ENCODE results near the gene LRCH3. TPM values are rescaled to one million over a fixed set of nuclear protein-coding genes. Genes with fewer than 3 reads are reported as not detected.

LRCH3 gene
- total RNA-seq, 2 experiments from 2014 or later, result 30.8 to 36.0 TPM

GRCh38 chr3:197794115-197794514, 3.1 kb downstream of the LRCH3 start:
- H3K36me3 Mint-ChIP-seq (ENCODE audit: low read depth), result no peaks in the 10 kb centered on the region
- DNase-seq, result no peak
- no peak overlapping the region for H3K4me3 Mint-ChIP-seq
- H3K27ac Mint-ChIP-seq, result no peak overlapping the region
- peaks cover 58% of the 10 kb centered on the region for H3K4me1 Mint-ChIP-seq (ENCODE audit: low read depth)
- no peaks in the 10 kb centered on the region for H3K9me3 Mint-ChIP-seq
- H3K27me3 Mint-ChIP-seq (ENCODE audit: low read depth), result no peaks in the 10 kb centered on the region
- CTCF ChIA-PET, result interaction anchor here (0.9 kb wide), 1 partner anchor 48 kb away, joined by 3 read pairs; no protein-coding TSS in a partner anchor
- intact Hi-C loops (cut with micrococcal nuclease), result no loop called here

GRCh38 chr3:197795200-197795599, 4.1 kb downstream of the LRCH3 start:
- peaks cover 57% of the 10 kb centered on the region for H3K4me1 Mint-ChIP-seq (ENCODE audit: low read depth)
- H3K27me3 Mint-ChIP-seq (ENCODE audit: low read depth), result no peaks in the 10 kb centered on the region
- no peaks in the 10 kb centered on the region for H3K9me3 Mint-ChIP-seq
- intact Hi-C loops (cut with micrococcal nuclease), result no loop called here
- no peaks in the 10 kb centered on the region for H3K36me3 Mint-ChIP-seq (ENCODE audit: low read depth)
- CTCF ChIA-PET, result no interaction called here
- H3K4me3 Mint-ChIP-seq, result no peak overlapping the region
- H3K27ac Mint-ChIP-seq, result no peak overlapping the region
- DNase-seq, result no peak

DNA sequence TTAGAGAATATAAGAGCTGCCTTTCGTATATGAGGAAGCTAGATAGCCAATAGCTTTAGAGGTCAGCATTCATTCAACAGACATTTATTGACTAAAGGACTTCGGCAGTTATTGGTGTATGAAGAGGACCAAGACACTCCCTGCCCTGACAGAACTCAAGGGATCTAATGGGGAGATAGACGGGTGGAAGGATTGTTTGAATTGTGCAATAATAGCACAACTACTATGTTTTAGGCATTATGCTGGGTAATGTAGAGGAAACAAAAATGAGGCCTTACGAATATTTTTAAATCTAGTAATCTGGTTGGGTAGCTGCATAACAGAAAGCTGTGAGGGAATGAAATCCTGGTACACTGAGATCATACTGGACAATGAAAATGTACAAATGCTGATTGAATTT, 5.0 kb downstream of the LRCH3 start:
- Mint-ChIP-seq H3K27me3 (ENCODE audit: low read depth) (no peaks in the 10 kb centered on the region), H3K27ac (no peak overlapping the region), H3K4me1 (ENCODE audit: low read depth) (peaks cover 61% of the 10 kb centered on the region), H3K4me3 (no peak overlapping the region), H3K36me3 (ENCODE audit: low read depth) (no peaks in the 10 kb centered on the region), H3K9me3 (no peaks in the 10 kb centered on the region)
- CTCF ChIA-PET, result interaction anchor here (0.5 kb wide), 1 partner anchor 13 kb away, joined by 3 read pairs; no protein-coding TSS in a partner anchor
- no peak for DNase-seq
- intact Hi-C loops (cut with micrococcal nuclease), result no loop called here

DNA sequence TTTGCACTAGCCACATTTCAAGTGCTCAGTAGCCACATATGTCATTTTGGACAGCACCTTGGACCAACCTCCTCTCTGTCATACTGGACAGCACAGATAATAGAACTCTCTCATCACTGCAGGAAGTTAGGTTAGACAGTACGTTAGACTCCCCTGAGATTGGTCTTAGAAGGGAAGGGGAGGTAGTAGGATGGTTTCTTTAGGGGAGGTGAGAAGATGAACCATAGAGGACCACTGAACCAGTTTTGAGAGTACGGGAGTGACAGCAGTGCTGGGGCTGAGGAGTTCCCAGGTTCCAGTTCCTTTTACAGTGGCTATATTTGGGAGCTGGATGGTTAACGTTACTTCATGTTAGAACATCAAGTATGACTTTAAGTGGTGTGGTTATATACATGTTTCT, 7.8 kb downstream of the LRCH3 start:
- H3K36me3 Mint-ChIP-seq (ENCODE audit: low read depth), result no peaks in the 10 kb centered on the region
- no peaks in the 10 kb centered on the region for H3K27me3 Mint-ChIP-seq (ENCODE audit: low read depth)
- H3K27ac Mint-ChIP-seq, result no peak overlapping the region
- H3K4me1 Mint-ChIP-seq (ENCODE audit: low read depth), result peaks cover 73% of the 10 kb centered on the region
- CTCF ChIA-PET, result interaction anchor here (0.8 kb wide), 1 partner anchor 10 kb away, joined by 5 read pairs; no protein-coding TSS in a partner anchor
- no peaks in the 10 kb centered on the region for H3K9me3 Mint-ChIP-seq
- no peak for DNase-seq
- no peak overlapping the region for H3K4me3 Mint-ChIP-seq
- intact Hi-C loops (cut with micrococcal nuclease), result no loop called here

- no peak for DNase-seq
- CTCF ChIA-PET, result no interaction called here
- H3K27ac Mint-ChIP-seq, result no peak overlapping the region
- H3K27me3 Mint-ChIP-seq (ENCODE audit: low read depth), result no peaks in the 10 kb centered on the region
- no peaks in the 10 kb centered on the region for H3K9me3 Mint-ChIP-seq
- no peak overlapping the region for H3K4me3 Mint-ChIP-seq
- intact Hi-C loops (cut with micrococcal nuclease), result loop anchor here (5.0 to 10.0 kb wide), 2 partner anchors 118 to 206 kb away; no protein-coding TSS in a partner anchor
- peaks cover 65% of the 10 kb centered on the region for H3K4me1 Mint-ChIP-seq (ENCODE audit: low read depth)
- no peaks in the 10 kb centered on the region for H3K36me3 Mint-ChIP-seq (ENCODE audit: low read depth)
Observed at GRCh38 chr3:197800379-197800778, 9.3 kb downstream of the LRCH3 start.

DNA sequence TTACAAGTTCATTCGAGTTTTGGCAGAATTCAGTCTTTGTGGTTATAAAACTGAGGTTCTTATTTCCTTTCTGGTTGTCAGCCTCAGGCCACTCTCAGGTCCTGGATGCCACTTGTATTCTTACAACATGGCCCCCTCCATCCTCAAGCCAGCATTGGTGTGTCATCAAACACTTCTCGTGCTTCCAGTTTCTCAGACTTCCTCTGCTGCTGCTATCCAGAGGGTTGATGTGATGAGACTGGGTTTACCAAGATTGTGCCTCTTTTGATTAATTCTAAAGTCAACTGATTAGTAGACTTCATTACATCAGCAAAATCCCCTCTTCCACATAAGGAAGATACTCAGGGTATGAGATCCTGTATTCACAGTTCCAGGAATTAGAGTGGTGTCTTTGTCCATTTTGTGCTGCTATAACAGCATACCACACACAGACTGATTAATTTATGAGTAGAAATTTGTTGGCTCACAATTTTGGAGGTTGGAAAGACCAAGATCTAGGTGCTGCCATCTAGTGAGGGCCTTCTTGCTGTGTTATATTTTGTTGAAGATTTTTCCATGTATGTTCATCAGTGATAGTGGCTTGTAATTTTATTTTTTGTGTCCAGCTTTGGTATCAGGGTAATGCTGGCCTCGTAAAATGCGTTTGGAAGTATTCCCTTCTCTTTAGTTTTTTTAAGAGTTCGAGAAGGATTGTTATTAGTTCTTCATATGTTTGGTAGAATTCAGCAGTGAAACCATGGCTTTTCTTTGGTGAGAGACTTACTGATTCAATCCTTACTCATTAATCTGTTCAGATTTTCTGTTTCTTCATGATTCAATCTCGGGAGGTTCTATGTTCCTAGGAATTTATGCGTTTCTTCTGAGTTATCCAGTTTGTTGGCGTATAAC, 11.1 kb downstream of the LRCH3 start:
- CTCF ChIA-PET, result interaction anchor here (0.6 to 1.2 kb wide), 6 partner anchors 9 to 101 kb away, joined by 3 to 5 read pairs (median 3); no protein-coding TSS in a partner anchor
- no peaks in the 10 kb centered on the region for H3K36me3 Mint-ChIP-seq (ENCODE audit: low read depth)
- H3K4me1 Mint-ChIP-seq (ENCODE audit: low read depth), result peaks cover 53% of the 10 kb centered on the region
- no peaks in the 10 kb centered on the region for H3K9me3 Mint-ChIP-seq
- H3K27me3 Mint-ChIP-seq (ENCODE audit: low read depth), result no peaks in the 10 kb centered on the region
- intact Hi-C loops (cut with micrococcal nuclease), result loop anchor here (1.0 to 10.0 kb wide), 5 partner anchors 9 to 207 kb away; partner anchors contain the start of genes FYTTD1 and RUBCN
- H3K4me3 Mint-ChIP-seq, result no peak overlapping the region
- peak overlapping the region; percentile 46 for H3K27ac Mint-ChIP-seq
- DNase-seq, result peak; percentile 59

DNA sequence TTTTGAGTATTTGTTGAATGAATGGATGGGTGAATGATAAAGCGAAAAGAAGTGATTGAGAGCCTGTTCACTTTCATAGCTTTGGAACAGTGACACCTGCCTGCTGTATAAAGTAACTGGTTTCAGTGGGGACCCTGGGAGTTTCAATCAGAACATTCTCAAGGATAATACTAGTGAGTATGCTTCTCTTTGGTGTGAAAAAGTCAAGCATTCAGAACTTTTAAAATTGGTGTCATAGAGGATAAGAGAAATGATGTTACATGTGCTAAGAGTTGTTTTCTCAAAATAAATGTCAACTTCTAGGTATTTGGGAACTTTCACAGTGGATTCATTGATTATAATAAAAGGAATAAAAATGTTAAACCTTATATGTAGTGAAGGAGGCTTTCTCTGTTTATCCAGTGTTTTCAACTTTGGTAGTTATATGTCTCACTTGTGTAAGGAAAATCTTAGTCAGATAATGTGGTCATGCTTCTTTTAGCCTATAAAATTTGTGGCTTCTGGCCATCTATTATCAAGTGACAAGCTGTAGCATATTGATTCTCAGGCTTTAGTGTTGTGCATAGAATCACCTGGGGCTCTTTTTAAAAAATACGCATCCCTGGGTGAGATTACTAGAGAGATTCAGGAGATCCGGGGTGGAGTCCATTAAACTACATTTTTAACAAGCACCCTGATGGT, 11.9 kb downstream of the LRCH3 start:
- DNase-seq, result no peak
- Mint-ChIP-seq H3K36me3 (ENCODE audit: low read depth) (no peaks in the 10 kb centered on the region), H3K27ac (peak overlapping the region; percentile 46), H3K4me1 (ENCODE audit: low read depth) (peaks cover 52% of the 10 kb centered on the region), H3K9me3 (no peaks in the 10 kb centered on the region), H3K27me3 (ENCODE audit: low read depth) (no peaks in the 10 kb centered on the region), H3K4me3 (no peak overlapping the region)
- CTCF ChIA-PET, result interaction anchor here (0.7 to 1.2 kb wide), 3 partner anchors 10 to 101 kb away, joined by 3 to 5 read pairs (median 3); no protein-coding TSS in a partner anchor
- intact Hi-C loops (cut with micrococcal nuclease), result loop anchor here (1.0 to 10.0 kb wide), 5 partner anchors 10 to 208 kb away; partner anchors contain the start of genes FYTTD1 and RUBCN

- CTCF ChIA-PET, result interaction anchor here (0.7 to 1.1 kb wide), 2 partner anchors 56 to 205 kb away, joined by 3 to 4 read pairs; no protein-coding TSS in a partner anchor
- Mint-ChIP-seq H3K27me3 (ENCODE audit: low read depth) (no peaks in the 10 kb centered on the region), H3K36me3 (ENCODE audit: low read depth) (no peaks in the 10 kb centered on the region), H3K4me1 (ENCODE audit: low read depth) (peaks cover 53% of the 10 kb centered on the region), H3K4me3 (no peak overlapping the region), H3K27ac (no peak overlapping the region), H3K9me3 (no peaks in the 10 kb centered on the region)
- intact Hi-C loops (cut with micrococcal nuclease), result loop anchor here (5.0 to 10.0 kb wide), 2 partner anchors 122 to 210 kb away; no protein-coding TSS in a partner anchor
- no peak for DNase-seq
Observed at GRCh38 chr3:197804511-197804910, 13.5 kb downstream of the LRCH3 start.

GRCh38 chr3:197807969-197808587, 17.0 kb downstream of the LRCH3 start:
- Mint-ChIP-seq H3K36me3 (ENCODE audit: low read depth) (no peaks in the 10 kb centered on the region), H3K4me1 (ENCODE audit: low read depth) (peaks cover 30% of the 10 kb centered on the region), H3K27me3 (ENCODE audit: low read depth) (no peaks in the 10 kb centered on the region), H3K4me3 (no peak overlapping the region), H3K9me3 (no peaks in the 10 kb centered on the region), H3K27ac (no peak overlapping the region)
- CTCF ChIA-PET, result interaction anchor here (0.7 kb wide), 1 partner anchor 20 kb away, joined by 3 read pairs; no protein-coding TSS in a partner anchor
- no peak for DNase-seq
- intact Hi-C loops (cut with micrococcal nuclease), result loop anchor here (10.0 kb wide), 1 partner anchor 213 kb away; no protein-coding TSS in a partner anchor

DNA sequence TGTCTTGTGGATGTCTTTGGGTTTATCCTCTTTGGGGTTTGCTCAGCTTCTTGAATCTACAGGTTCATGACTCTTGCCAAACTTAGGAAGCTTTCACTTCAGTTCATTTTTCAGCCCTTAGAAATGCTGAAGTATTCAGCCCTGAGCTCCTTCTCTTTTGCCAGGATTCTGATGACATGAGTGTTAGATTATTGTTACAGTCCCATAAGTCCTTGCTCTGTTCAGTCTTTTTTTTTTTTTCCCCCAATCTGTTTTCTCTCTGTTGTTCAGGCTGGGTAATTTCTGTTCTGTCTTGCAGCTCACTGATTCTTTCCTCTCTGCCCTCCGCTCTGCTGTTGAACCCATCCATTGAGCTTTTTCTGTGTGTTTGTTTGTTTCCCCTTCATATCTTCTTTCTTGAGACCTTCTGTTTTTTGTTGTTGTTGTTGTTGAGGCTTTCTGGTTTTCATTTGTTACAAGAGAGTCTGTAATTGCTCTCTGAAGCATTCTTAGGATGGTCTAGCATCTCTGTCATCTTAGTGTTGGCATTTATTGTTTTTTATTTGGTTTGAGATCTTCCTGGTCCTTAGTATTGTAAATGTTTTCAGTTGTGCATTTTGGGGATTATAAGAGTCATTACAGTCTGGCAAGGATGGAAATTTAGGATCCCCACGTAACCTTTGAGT, 18.4 kb downstream of the LRCH3 start:
- Mint-ChIP-seq H3K27me3 (ENCODE audit: low read depth) (no peaks in the 10 kb centered on the region), H3K4me1 (ENCODE audit: low read depth) (peaks cover 31% of the 10 kb centered on the region), H3K27ac (no peak overlapping the region), H3K36me3 (ENCODE audit: low read depth) (peaks cover 5% of the 10 kb centered on the region), H3K4me3 (no peak overlapping the region), H3K9me3 (no peaks in the 10 kb centered on the region)
- CTCF ChIA-PET, result interaction anchor here (0.6 to 1.5 kb wide), 4 partner anchors 14 to 210 kb away, joined by 3 to 4 read pairs (median 4); no protein-coding TSS in a partner anchor
- no peak for DNase-seq
- intact Hi-C loops (cut with micrococcal nuclease), result loop anchor here (10.0 kb wide), 1 partner anchor 215 kb away; no protein-coding TSS in a partner anchor

GRCh38 chr3:197810901-197811300, 19.8 kb downstream of the LRCH3 start:
- Mint-ChIP-seq H3K9me3 (no peaks in the 10 kb centered on the region), H3K4me3 (no peak overlapping the region), H3K27me3 (ENCODE audit: low read depth) (no peaks in the 10 kb centered on the region), H3K27ac (no peak overlapping the region), H3K36me3 (ENCODE audit: low read depth) (peaks cover 5% of the 10 kb centered on the region), H3K4me1 (ENCODE audit: low read depth) (peaks cover 33% of the 10 kb centered on the region)
- intact Hi-C loops (cut with micrococcal nuclease), result no loop called here
- CTCF ChIA-PET, result interaction anchor here (0.6 kb wide), 1 partner anchor 62 kb away, joined by 3 read pairs; no protein-coding TSS in a partner anchor
- no peak for DNase-seq
